AG04449 (cell line): ENCODE data around the gene KRTAP21-2.

ENCODE experiments used
- CTCF ChIA-PET: fragments of 350-600 bp; formaldehyde crosslinking; extraction: SDS; loops from one replicate; lab custom pipeline; 2021; ENCODE audit warnings: antibody characterized with exemption; lab: Yijun Ruan, JAX
- POLR2A ChIA-PET: fragments of 400-600, 350-600 bp; formaldehyde crosslinking; extraction: SDS; loops from one replicate; lab custom pipeline; 2020; ENCODE audit warnings: antibody characterized with exemption, inconsistent platforms; lab: Yijun Ruan, JAX
- DNase-seq: peaks from one replicate; pipeline ENCODE4 v3.0.0-alpha.2; 2010; ENCODE audit warnings: low read depth, low spot score
- H3K4me3 ChIP-seq: 2 replicates; pipeline ENCODE4 v1.5.1; 2011; ENCODE audit warnings: low read depth, mild to moderate bottlenecking, control low read depth, low read length
- TF ChIP-seq, protein P1 (sequence below): IDR thresholded peaks from one replicate; pipeline ENCODE4 v1.5.1; 2011; ENCODE audit warnings: mild to moderate bottlenecking, moderate library complexity, low read length, control low read depth, inconsistent platforms; ENCODE audit not compliant: insufficient read depth; ENCODE audit errors: missing control alignments

KRTAP21-2 gene

DNA sequence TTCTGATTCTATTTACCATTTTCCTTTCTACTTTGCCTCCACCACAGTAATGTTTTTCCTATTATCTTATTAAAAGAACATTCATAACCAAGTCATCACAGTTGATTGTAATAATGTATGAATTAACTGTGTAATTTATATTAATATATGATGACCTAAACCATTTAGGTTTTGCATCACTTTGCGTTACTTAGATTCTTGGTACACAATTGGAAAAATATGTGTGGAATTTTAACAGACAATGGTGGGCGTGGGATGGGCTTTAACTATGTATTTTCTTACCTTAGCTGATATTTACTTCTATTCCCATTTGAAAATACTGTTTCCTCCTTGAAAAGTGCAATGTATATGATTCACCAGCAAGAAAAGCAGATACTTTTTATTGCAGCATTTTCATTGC, 32.1 kb downstream of the KRTAP21-2 start:
- DNase-seq: no peak
- POLR2A ChIA-PET: no interaction called here
- CTCF ChIA-PET: no interaction called here
- no peak overlapping the region for H3K4me3 ChIP-seq
- TF ChIP-seq, protein P1, sequence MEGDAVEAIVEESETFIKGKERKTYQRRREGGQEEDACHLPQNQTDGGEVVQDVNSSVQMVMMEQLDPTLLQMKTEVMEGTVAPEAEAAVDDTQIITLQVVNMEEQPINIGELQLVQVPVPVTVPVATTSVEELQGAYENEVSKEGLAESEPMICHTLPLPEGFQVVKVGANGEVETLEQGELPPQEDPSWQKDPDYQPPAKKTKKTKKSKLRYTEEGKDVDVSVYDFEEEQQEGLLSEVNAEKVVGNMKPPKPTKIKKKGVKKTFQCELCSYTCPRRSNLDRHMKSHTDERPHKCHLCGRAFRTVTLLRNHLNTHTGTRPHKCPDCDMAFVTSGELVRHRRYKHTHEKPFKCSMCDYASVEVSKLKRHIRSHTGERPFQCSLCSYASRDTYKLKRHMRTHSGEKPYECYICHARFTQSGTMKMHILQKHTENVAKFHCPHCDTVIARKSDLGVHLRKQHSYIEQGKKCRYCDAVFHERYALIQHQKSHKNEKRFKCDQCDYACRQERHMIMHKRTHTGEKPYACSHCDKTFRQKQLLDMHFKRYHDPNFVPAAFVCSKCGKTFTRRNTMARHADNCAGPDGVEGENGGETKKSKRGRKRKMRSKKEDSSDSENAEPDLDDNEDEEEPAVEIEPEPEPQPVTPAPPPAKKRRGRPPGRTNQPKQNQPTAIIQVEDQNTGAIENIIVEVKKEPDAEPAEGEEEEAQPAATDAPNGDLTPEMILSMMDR: no peak

DNA sequence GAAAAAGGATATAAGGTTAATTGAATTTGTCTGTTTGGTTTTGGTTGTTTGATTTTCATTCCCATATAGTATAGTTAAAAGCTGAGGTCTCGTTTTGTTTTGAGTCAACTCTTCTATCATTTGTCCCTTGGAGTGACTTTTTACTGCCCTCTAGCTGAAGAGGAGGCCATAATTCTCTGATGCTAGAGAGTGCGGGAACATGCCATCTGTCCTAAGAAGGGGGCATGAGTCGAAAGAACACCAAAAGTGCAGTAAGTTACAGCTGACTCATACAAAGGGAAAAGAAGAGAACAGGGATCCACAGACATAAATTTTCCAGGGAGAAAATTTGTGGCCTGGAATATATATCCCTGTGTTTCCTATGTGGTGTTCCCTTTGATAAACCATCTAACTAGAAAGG, 32.6 kb downstream of the KRTAP21-2 start:
- TF ChIP-seq, protein P1: no peak
- POLR2A ChIA-PET: no interaction called here
- no peak for DNase-seq
- CTCF ChIA-PET: no interaction called here
- no peak overlapping the region for H3K4me3 ChIP-seq

DNA sequence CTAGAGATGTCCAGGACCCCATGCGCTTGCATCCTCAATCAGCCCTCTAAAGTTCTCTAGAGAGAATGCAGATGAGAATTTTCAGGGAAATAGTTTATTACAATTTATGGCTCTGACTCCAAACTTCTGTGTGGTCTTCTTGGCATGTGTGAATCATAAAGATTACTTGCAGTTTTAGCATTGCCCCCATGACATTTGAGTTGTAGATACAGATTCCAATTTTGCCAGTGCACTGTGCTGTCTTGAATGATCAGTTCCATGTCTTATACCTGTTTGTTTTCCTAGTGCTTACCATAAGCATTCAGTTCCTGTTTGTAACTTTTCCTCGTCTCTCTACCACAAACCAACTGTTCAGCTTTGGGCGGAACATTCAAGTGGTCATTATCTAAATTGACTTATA, 33.3 kb downstream of the KRTAP21-2 start:
- POLR2A ChIA-PET: no interaction called here
- CTCF ChIA-PET: no interaction called here

DNA sequence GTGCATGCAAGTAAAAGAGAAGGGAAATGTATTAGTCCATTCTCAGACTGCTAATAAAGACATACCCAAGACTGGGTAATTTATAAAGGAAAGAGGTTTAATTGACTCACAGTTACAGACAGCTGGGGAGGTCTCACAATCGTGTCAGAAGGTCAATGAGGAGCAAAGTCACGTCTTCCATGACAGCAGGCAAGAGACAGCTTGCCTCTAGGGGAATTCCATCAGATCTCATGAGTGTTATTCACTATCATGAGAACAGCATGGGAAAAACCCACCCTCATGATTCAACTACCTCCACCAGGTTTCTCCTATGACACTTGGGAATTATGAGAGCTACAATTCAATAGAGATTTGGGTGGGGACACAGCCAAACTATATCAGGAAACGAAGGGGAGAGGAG, 36.6 kb downstream of the KRTAP21-2 start:
- POLR2A ChIA-PET: no interaction called here
- CTCF ChIA-PET: no interaction called here
- TF ChIP-seq, protein P1: no peak

More for the DNA sequence above, 33.3 kb downstream of the KRTAP21-2 start:
- no peak for DNase-seq
- TF ChIP-seq, protein P1: no peak
- no peak overlapping the region for H3K4me3 ChIP-seq

DNA sequence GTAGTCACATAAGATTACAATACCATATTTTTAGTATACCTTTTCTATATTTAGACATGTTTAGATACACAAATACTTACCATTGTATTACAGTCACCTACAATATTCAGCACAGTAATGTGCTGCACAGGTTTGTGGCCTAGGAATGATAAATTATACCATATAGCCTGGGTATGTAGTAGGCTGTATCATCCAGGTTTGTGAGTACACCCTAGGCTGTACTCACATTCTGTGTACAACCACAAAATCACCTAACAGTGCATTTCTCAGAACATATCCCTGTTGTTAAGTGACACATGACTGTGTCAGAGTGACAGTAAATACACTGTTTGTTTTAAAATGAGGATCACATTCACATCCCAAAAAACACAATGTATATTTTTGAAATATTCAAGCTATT, 39.6 kb downstream of the KRTAP21-2 start:
- TF ChIP-seq, protein P1: no peak
- CTCF ChIA-PET: no interaction called here
- no peak for DNase-seq
- H3K4me3 ChIP-seq: no peak overlapping the region
- POLR2A ChIA-PET: no interaction called here

More for the DNA sequence above, 36.6 kb downstream of the KRTAP21-2 start:
- no peak for DNase-seq
- H3K4me3 ChIP-seq: no peak overlapping the region
